H9 (cell line): Measurements from ENCODE around the gene PRTFDC1. TPM values are rescaled to one million over a fixed set of nuclear protein-coding genes. Genes with fewer than 3 reads are reported as not detected.

Experiments used
- DNase-seq: peaks from one replicate; pipeline ENCODE4 v3.0.0-alpha.2; 2017
- H2AFZ ChIP-seq: one replicate; pipeline ENCODE4 v1.6.1; 2013; ENCODE audit warnings: mild to moderate bottlenecking, low read length, control low read depth, moderate library complexity
- H2AK5ac ChIP-seq: 2 replicates; pipeline ENCODE4 v1.6.1; 2013; ENCODE audit warnings: low read length, control low read depth, mixed read lengths; ENCODE audit not compliant: insufficient read length
- H2BK120ac ChIP-seq: one replicate; pipeline ENCODE4 v1.6.1; 2013; ENCODE audit warnings: low read depth, mild to moderate bottlenecking, low read length, control low read depth, inconsistent platforms; ENCODE audit not compliant: poor library complexity, severe bottlenecking
- H2BK12ac ChIP-seq: 2 replicates; pipeline ENCODE4 v1.6.1; 2013; ENCODE audit warnings: low read length, control low read depth, mixed read lengths, low read depth; ENCODE audit not compliant: insufficient read length
- H2BK15ac ChIP-seq: 2 replicates; pipeline ENCODE4 v1.6.1; 2013; ENCODE audit warnings: low read depth, low read length, control low read depth
- H2BK20ac ChIP-seq: one replicate; pipeline ENCODE4 v1.6.1; 2013; ENCODE audit warnings: low read depth, mild to moderate bottlenecking, low read length, control low read depth, inconsistent platforms; ENCODE audit not compliant: poor library complexity, severe bottlenecking
- H2BK5ac ChIP-seq: 2 replicates; pipeline ENCODE4 v1.6.1; 2013; ENCODE audit warnings: low read length, control low read depth, mixed read lengths; ENCODE audit not compliant: insufficient read length
- H3K14ac ChIP-seq: 2 replicates; pipeline ENCODE4 v1.6.1; 2013; ENCODE audit warnings: low read length, control low read depth; ENCODE audit not compliant: insufficient read depth
- H3K18ac ChIP-seq: 2 replicates; pipeline ENCODE4 v1.6.1; 2013; ENCODE audit warnings: low read depth, mild to moderate bottlenecking, mixed read lengths, low read length, control low read depth; ENCODE audit not compliant: insufficient read length
- H3K23ac ChIP-seq: 2 replicates; pipeline ENCODE4 v1.6.1; 2013; ENCODE audit warnings: low read length, control low read depth, mixed read lengths, low read depth; ENCODE audit not compliant: insufficient read length
- H3K23me2 ChIP-seq: 2 replicates; pipeline ENCODE4 v1.6.1; 2013; ENCODE audit warnings: low read depth, mild to moderate bottlenecking, mixed read lengths, low read length, control low read depth; ENCODE audit not compliant: insufficient read length, poor library complexity, severe bottlenecking
- H3K27ac ChIP-seq: 2 replicates; pipeline ENCODE4 v1.5.1; 2013; ENCODE audit warnings: low read length, control low read depth, mixed read lengths, low read depth; ENCODE audit not compliant: insufficient read length
- H3K27me3 ChIP-seq: 2 replicates; pipeline ENCODE4 v1.6.1; 2013; ENCODE audit warnings: low read length, control low read depth, inconsistent platforms; ENCODE audit not compliant: insufficient read depth
- H3K4ac ChIP-seq: 2 replicates; pipeline ENCODE4 v1.6.1; 2013; ENCODE audit warnings: low read depth, mild to moderate bottlenecking, control low read depth, inconsistent platforms, low read length, moderate library complexity
- H3K4me1 ChIP-seq: 2 replicates; pipeline ENCODE4 v1.6.1; 2013; ENCODE audit warnings: low read length, control low read depth, inconsistent platforms; ENCODE audit not compliant: insufficient read depth
- H3K4me2 ChIP-seq: 2 replicates; pipeline ENCODE4 v1.6.1; 2013; ENCODE audit warnings: low read length, control low read depth, mixed read lengths; ENCODE audit not compliant: insufficient read length, insufficient read depth
- H3K56ac ChIP-seq: 2 replicates; pipeline ENCODE4 v1.6.1; 2013; ENCODE audit warnings: low read depth, mild to moderate bottlenecking, mixed read lengths, low read length, control low read depth; ENCODE audit not compliant: insufficient read length
- H3K79me1 ChIP-seq: 2 replicates; pipeline ENCODE4 v1.6.1; 2013; ENCODE audit warnings: low read depth, mild to moderate bottlenecking, moderate library complexity, low read length, control low read depth, inconsistent platforms; ENCODE audit not compliant: insufficient read depth, poor library complexity, severe bottlenecking
- H3K79me2 ChIP-seq: 2 replicates; pipeline ENCODE4 v1.6.1; 2013; ENCODE audit warnings: low read length, control low read depth, inconsistent platforms; ENCODE audit not compliant: insufficient read depth
- H3K9ac ChIP-seq: 2 replicates; pipeline ENCODE4 v1.6.1; 2013; ENCODE audit warnings: low read length, control low read depth, mixed read lengths; ENCODE audit not compliant: insufficient read length; ENCODE audit errors: extremely low read depth
- H3K9me3 ChIP-seq: one replicate; pipeline ENCODE4 v1.6.1; 2013; ENCODE audit warnings: low read depth, low read length, inconsistent platforms; ENCODE audit not compliant: control insufficient read depth
- H3T11ph ChIP-seq: one replicate; pipeline ENCODE4 v1.6.1; 2013; ENCODE audit warnings: mild to moderate bottlenecking, low read length, control low read depth, inconsistent platforms
- H4K20me1 ChIP-seq: one replicate; pipeline ENCODE4 v1.6.1; 2013; ENCODE audit not compliant: control insufficient read depth, insufficient read length, insufficient read depth
- H4K5ac ChIP-seq: 2 replicates; pipeline ENCODE4 v1.6.1; 2013; ENCODE audit warnings: low read depth, mild to moderate bottlenecking, mixed read lengths, low read length, control low read depth; ENCODE audit not compliant: insufficient read length
- H4K8ac ChIP-seq: replicated peaks from 2 replicates; pipeline ENCODE4 v1.6.1; 2013; ENCODE audit warnings: low read length, control low read depth, mixed read lengths, low read depth; ENCODE audit not compliant: insufficient read length
- H4K91ac ChIP-seq: 2 replicates; pipeline ENCODE4 v1.6.1; 2013; ENCODE audit warnings: low read depth, mild to moderate bottlenecking, moderate library complexity, mixed read lengths, low read length, control low read depth; ENCODE audit not compliant: insufficient read length
- H3K27ac Mint-ChIP-seq, 3 experiments: 2 replicates in 2 of 3; 3 replicates in 1 of 3; pipeline ENCODE4 v1.8.0; 2020 to 2021; ENCODE audit warnings: mixed read lengths in 3 of 3, mild to moderate bottlenecking in 1 of 3, moderate library complexity in 1 of 3
- H3K27me3 Mint-ChIP-seq: 2 replicates; pipeline ENCODE4 v1.8.0; 2021; ENCODE audit warnings: low read depth, mild to moderate bottlenecking, moderate library complexity, mixed read lengths
- H3K36me3 Mint-ChIP-seq, 3 experiments: 2 replicates in 2 of 3; 3 replicates in 1 of 3; pipeline ENCODE4 v1.8.0; 2020 to 2021; ENCODE audit warnings: low read depth in 3 of 3, mixed read lengths in 3 of 3; ENCODE audit not compliant: insufficient read depth in 1 of 3
- H3K4me1 Mint-ChIP-seq, 2 experiments: 2 replicates each; pipeline ENCODE4 v1.8.0; 2020; ENCODE audit warnings: mixed read lengths in 2 of 2
- H3K4me3 Mint-ChIP-seq, 2 experiments: 2 replicates in 1 of 2; 3 replicates in 1 of 2; pipeline ENCODE4 v1.8.0; 2020 to 2021; ENCODE audit warnings: mild to moderate bottlenecking in 2 of 2, mixed read lengths in 2 of 2, moderate library complexity in 1 of 2
- H3K9me3 Mint-ChIP-seq, 2 experiments: 2 replicates in 1 of 2; 3 replicates in 1 of 2; pipeline ENCODE4 v1.8.0; 2020; ENCODE audit warnings: mild to moderate bottlenecking in 2 of 2, mixed read lengths in 2 of 2, moderate library complexity in 1 of 2
- WGBS: extraction: QIAGEN DNeasy Blood & Tissue Kit; methylation state at CpG from one replicate; pipeline ENCODE4 v1.1.7; 2013; ENCODE audit warnings: missing lambda C conversion rate, low lambda C conversion rate, mixed read lengths; ENCODE audit not compliant: insufficient read length; ENCODE audit errors: extremely low coverage; 5-methylcytosine and 5-hydroxymethylcytosine counted together
- total RNA-seq: library from RNA; stranded (reverse); gene quantifications from 2 replicates; pipeline ENCODE4 v1.2.1, GENCODE V29; 2021
- TF ChIP-seq, protein P1 (sequence below): fragments of 200-600 bp; sonication (generic); conservative IDR thresholded peaks from 3 replicates; pipeline ENCODE4 v1.8.0; 2021; ENCODE audit warnings: antibody characterized with exemption, mild to moderate bottlenecking

The PRTFDC1 gene
- total RNA-seq, 1 experiment from 2014 or later, result 7.5 TPM

- Histone ChIP-seq H3K4me2 (no peak overlapping the region), H3K9ac (no peak overlapping the region), H3K27me3 (no peaks in the 10 kb centered on the region), H2AK5ac (no peak overlapping the region), H2BK15ac (no peak overlapping the region), H3K4ac (no peak overlapping the region), H3T11ph (no peak overlapping the region), H3K79me2 (no peaks in the 10 kb centered on the region), H3K23ac (no peak overlapping the region), H4K8ac (no peak overlapping the region), H3K18ac (no peak overlapping the region), H2BK20ac (no peak overlapping the region), H3K27ac (no peak overlapping the region), H2BK12ac (no peak overlapping the region), H4K91ac (no peak overlapping the region), H2AFZ (no peak overlapping the region), H4K20me1 (no peaks in the 10 kb centered on the region), H3K14ac (no peak overlapping the region), H3K79me1 (no peaks in the 10 kb centered on the region), H2BK5ac (no peak overlapping the region), H4K5ac (no peak overlapping the region), H3K56ac (no peak overlapping the region), H3K23me2 (no peaks in the 10 kb centered on the region), H3K4me1 (peaks cover 6% of the 10 kb centered on the region; the same call in 1 of the 2 replicates), H2BK120ac (no peak overlapping the region), H3K9me3 (no peaks in the 10 kb centered on the region)
- peaks cover 12 to 19% of the 10 kb centered on the region in 2 experiments for H3K4me1 Mint-ChIP-seq
- TF ChIP-seq, protein P1, sequence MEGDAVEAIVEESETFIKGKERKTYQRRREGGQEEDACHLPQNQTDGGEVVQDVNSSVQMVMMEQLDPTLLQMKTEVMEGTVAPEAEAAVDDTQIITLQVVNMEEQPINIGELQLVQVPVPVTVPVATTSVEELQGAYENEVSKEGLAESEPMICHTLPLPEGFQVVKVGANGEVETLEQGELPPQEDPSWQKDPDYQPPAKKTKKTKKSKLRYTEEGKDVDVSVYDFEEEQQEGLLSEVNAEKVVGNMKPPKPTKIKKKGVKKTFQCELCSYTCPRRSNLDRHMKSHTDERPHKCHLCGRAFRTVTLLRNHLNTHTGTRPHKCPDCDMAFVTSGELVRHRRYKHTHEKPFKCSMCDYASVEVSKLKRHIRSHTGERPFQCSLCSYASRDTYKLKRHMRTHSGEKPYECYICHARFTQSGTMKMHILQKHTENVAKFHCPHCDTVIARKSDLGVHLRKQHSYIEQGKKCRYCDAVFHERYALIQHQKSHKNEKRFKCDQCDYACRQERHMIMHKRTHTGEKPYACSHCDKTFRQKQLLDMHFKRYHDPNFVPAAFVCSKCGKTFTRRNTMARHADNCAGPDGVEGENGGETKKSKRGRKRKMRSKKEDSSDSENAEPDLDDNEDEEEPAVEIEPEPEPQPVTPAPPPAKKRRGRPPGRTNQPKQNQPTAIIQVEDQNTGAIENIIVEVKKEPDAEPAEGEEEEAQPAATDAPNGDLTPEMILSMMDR, result no peak
- no peaks in the 10 kb centered on the region for H3K36me3 Mint-ChIP-seq
- DNase-seq, result no peak
- H3K27ac Mint-ChIP-seq, result peak overlapping the region in 1 of 3 experiments; percentile 38; a peak in 1 of 7 replicates
- H3K9me3 Mint-ChIP-seq, result no peaks in the 10 kb centered on the region
- H3K4me3 Mint-ChIP-seq, result no peak overlapping the region
- no CpG with 5 or more reads among the region's 3 CpGs for WGBS
- H3K27me3 Mint-ChIP-seq, result no peaks in the 10 kb centered on the region
Observed at GRCh38 chr10:24959382-24959730, 7.0 kb upstream of the PRTFDC1 start.
